ENCODE data around the gene WDR41.

DNA sequence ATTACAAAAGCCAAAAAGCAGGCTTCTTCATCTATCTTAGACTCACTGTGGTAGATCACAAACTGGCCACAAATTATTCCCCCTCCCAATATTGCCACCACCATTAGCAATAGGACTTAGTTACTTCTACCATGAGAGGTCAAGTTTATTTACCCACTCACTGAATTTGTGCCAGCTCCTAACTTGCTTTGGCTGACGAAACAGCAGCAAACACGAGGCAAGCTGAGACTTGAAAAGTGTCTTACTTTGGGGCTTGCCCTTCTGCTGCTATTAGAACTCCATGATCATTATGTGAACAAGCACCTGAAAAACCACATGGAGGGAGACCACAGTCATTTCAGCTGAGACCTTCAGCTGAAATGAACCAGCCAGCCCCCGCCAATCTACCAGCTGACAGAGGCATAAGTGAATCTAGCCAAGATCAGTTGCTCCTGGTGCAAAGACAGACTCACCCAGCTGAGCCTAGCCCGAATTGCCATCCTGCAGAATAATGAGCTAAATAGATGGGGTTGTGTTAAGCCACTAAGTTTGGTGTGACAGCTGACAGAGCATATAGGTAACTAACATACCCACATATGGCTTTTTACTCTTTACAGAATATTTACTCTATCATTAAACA, 5.7 kb downstream of the WDR41 start:
- TF ChIP-seq EZH2 (IDR thresholded peaks at IDR 0.05; ENCODE audit: borderline replicate concordance, insufficient read depth, low read length, poor library complexity, severe bottlenecking) (no peak), SMC3 (conservative IDR thresholded peaks at IDR 0.05; ENCODE audit: poor library complexity) (no peak), POLR2AphosphoS5 (IDR thresholded peaks at IDR 0.05) (no peak), EP300 (conservative IDR thresholded peaks at IDR 0.05; ENCODE audit: poor library complexity, severe bottlenecking) (no peak)
- TF ChIP-seq, protein P1, sequence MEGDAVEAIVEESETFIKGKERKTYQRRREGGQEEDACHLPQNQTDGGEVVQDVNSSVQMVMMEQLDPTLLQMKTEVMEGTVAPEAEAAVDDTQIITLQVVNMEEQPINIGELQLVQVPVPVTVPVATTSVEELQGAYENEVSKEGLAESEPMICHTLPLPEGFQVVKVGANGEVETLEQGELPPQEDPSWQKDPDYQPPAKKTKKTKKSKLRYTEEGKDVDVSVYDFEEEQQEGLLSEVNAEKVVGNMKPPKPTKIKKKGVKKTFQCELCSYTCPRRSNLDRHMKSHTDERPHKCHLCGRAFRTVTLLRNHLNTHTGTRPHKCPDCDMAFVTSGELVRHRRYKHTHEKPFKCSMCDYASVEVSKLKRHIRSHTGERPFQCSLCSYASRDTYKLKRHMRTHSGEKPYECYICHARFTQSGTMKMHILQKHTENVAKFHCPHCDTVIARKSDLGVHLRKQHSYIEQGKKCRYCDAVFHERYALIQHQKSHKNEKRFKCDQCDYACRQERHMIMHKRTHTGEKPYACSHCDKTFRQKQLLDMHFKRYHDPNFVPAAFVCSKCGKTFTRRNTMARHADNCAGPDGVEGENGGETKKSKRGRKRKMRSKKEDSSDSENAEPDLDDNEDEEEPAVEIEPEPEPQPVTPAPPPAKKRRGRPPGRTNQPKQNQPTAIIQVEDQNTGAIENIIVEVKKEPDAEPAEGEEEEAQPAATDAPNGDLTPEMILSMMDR (IDR thresholded peaks at IDR 0.05; ENCODE audit: poor library complexity, severe bottlenecking), result no peak
- TF ChIP-seq, protein P2, sequence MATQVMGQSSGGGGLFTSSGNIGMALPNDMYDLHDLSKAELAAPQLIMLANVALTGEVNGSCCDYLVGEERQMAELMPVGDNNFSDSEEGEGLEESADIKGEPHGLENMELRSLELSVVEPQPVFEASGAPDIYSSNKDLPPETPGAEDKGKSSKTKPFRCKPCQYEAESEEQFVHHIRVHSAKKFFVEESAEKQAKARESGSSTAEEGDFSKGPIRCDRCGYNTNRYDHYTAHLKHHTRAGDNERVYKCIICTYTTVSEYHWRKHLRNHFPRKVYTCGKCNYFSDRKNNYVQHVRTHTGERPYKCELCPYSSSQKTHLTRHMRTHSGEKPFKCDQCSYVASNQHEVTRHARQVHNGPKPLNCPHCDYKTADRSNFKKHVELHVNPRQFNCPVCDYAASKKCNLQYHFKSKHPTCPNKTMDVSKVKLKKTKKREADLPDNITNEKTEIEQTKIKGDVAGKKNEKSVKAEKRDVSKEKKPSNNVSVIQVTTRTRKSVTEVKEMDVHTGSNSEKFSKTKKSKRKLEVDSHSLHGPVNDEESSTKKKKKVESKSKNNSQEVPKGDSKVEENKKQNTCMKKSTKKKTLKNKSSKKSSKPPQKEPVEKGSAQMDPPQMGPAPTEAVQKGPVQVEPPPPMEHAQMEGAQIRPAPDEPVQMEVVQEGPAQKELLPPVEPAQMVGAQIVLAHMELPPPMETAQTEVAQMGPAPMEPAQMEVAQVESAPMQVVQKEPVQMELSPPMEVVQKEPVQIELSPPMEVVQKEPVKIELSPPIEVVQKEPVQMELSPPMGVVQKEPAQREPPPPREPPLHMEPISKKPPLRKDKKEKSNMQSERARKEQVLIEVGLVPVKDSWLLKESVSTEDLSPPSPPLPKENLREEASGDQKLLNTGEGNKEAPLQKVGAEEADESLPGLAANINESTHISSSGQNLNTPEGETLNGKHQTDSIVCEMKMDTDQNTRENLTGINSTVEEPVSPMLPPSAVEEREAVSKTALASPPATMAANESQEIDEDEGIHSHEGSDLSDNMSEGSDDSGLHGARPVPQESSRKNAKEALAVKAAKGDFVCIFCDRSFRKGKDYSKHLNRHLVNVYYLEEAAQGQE (IDR thresholded peaks at IDR 0.05; ENCODE audit: borderline replicate concordance), result no peak
